ENCODE results near the gene DAB2IP.

Gene DAB2IP

GRCh38 chr9:121707477-121708424, 56.3 kb downstream of the DAB2IP start:
- DNase-seq, result no peak

GRCh38 chr9:121708768-121709488, 57.5 kb downstream of the DAB2IP start:
- DNase-seq, result no peak

- DNase-seq, result no peak
These were observed 58.4 kb downstream of the DAB2IP start for GRCh38 chr9:121709798-121710197.

GRCh38 chr9:121711281-121711680, 59.8 kb downstream of the DAB2IP start:
- DNase-seq, result no peak

- no peak for DNase-seq
These were observed 60.4 kb downstream of the DAB2IP start for GRCh38 chr9:121711797-121712196.

GRCh38 chr9:121713400-121714070, 62.1 kb downstream of the DAB2IP start:
- DNase-seq, result no peak

GRCh38 chr9:121714075-121714705, 62.8 kb downstream of the DAB2IP start:
- no peak for DNase-seq

GRCh38 chr9:121714873-121715272, 63.4 kb downstream of the DAB2IP start:
- no peak for DNase-seq

- no peak for DNase-seq
These were observed 65.9 kb downstream of the DAB2IP start for GRCh38 chr9:121717141-121717991.

- no peak for DNase-seq
These were observed 66.7 kb downstream of the DAB2IP start for GRCh38 chr9:121718084-121718483.

- no peak for DNase-seq
These were observed 67.1 kb downstream of the DAB2IP start for GRCh38 chr9:121718501-121718900.

GRCh38 chr9:121720311-121721057, 69.0 kb downstream of the DAB2IP start:
- no peak for DNase-seq

- DNase-seq, result no peak
These were observed 69.6 kb downstream of the DAB2IP start for GRCh38 chr9:121721058-121721350.

GRCh38 chr9:121721770-121722169, 70.3 kb downstream of the DAB2IP start:
- DNase-seq, result no peak

- DNase-seq, result no peak
These were observed 73.8 kb downstream of the DAB2IP start for GRCh38 chr9:121725008-121725775.

- DNase-seq, result no peak
These were observed 76.0 kb downstream of the DAB2IP start for GRCh38 chr9:121727295-121728020.

- DNase-seq, result no peak
These were observed 77.5 kb downstream of the DAB2IP start for GRCh38 chr9:121728916-121729315.

GRCh38 chr9:121729769-121730562, 78.5 kb downstream of the DAB2IP start:
- DNase-seq, result no peak

- DNase-seq, result no peak
These were observed 79.7 kb downstream of the DAB2IP start for GRCh38 chr9:121731090-121731489.

All from NCI-H1417 treated with DMSO at 0.1 percent for 48 hours (cell line).